ENCODE data around the gene CACNA1D.

CACNA1D gene

GRCh38 chr3:53817809-53818208 lies 323.4 kb downstream of the CACNA1D start:
- in situ Hi-C loops (cut with HindIII; ENCODE audit: low sequenced_read_pairs): no loop called here

- in situ Hi-C loops (cut with HindIII; ENCODE audit: low sequenced_read_pairs): no loop called here
Observed at GRCh38 chr3:53818221-53819162, 324.1 kb downstream of the CACNA1D start.

DNA sequence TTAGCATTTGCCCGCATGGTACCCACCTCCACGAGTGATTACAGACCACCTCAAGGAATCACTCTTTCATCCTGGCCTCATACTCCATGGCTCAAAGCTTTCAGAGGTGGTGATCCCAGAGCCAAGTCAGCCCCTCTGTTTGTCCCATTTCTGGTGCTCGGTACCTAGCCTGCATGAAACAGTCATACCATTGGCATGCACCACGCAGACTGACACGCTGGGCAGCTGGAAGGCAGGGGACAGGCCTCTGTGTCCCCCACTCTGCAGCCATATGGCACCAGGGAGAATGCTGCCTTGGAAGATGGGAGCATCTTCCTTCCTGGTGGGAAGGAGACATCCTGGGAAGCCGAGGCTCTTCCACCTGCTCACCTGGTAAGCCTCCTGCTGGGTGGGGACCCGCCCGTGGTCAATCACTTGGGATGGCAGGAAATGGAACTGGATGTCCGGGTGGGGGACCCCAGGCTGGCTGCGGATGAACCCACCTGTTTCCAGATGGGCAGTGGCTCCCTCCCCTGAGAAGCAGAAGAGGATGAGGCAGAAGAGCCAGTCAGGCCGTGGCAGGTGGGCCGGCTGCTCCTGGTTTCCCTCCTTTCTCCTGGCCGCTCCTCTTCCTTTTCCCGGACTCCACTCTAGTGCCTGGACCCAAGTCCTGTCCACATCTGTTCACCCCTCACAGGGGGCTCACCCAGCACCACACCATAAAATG lies 324.9 kb downstream of the CACNA1D start:
- in situ Hi-C loops (cut with HindIII; ENCODE audit: low sequenced_read_pairs): no loop called here

- in situ Hi-C loops (cut with HindIII; ENCODE audit: low sequenced_read_pairs): no loop called here
Observed at GRCh38 chr3:53820084-53820483, 325.7 kb downstream of the CACNA1D start.

- in situ Hi-C loops (cut with HindIII; ENCODE audit: low sequenced_read_pairs): no loop called here
Observed at GRCh38 chr3:53820756-53821580, 326.6 kb downstream of the CACNA1D start.

DNA sequence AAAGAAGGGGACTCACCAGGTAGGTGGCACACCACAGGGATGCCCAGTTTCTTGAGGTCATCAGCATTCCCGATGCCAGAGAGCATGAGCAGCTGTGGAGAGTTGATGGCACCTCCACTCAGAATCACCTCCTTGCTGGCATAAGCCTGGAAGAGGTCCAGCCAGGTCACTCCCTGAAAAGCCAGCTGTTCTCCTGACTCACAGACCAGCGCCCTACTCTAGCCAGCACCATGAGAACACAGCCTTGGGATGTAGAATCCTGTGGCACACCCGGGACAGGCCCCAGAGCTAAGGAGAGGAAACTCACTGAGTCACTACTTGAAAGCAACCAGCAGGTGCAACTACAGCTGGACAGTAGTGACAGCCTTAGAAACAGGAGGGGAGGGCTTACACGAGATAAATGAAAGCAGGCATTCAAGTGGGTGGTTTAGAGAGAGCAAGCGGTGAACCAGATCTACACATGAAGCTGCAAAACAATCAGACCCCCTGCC lies 327.3 kb downstream of the CACNA1D start:
- in situ Hi-C loops (cut with HindIII; ENCODE audit: low sequenced_read_pairs): no loop called here

- in situ Hi-C loops (cut with HindIII; ENCODE audit: low sequenced_read_pairs): no loop called here
Observed at GRCh38 chr3:53822331-53822741, 327.9 kb downstream of the CACNA1D start.

- in situ Hi-C loops (cut with HindIII; ENCODE audit: low sequenced_read_pairs): no loop called here
Observed at GRCh38 chr3:53823026-53823955, 328.9 kb downstream of the CACNA1D start.

- in situ Hi-C loops (cut with HindIII; ENCODE audit: low sequenced_read_pairs): no loop called here
Observed at GRCh38 chr3:53823956-53824657, 329.7 kb downstream of the CACNA1D start.

GRCh38 chr3:53824795-53825194 lies 330.4 kb downstream of the CACNA1D start:
- in situ Hi-C loops (cut with HindIII; ENCODE audit: low sequenced_read_pairs): no loop called here

GRCh38 chr3:53826048-53826447 lies 331.6 kb downstream of the CACNA1D start:
- in situ Hi-C loops (cut with HindIII; ENCODE audit: low sequenced_read_pairs): no loop called here

DNA sequence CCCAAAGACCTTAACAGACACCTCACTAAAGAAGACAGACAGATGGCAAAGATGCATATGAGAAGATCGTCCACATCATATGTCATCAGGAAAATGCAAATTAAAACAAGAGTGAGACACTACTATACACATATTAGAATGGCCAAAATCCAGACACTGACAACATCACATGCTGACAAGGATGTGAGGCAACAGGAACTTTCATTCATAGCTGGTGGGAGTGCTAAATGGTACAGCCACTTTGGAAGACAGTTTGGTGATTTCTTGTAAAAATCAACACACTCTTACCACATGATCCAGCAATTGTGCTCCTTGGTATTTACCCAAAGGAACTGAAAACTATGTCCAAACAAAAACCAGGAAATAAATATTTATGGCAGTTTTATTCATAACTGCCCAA lies 334.2 kb downstream of the CACNA1D start:
- in situ Hi-C loops (cut with HindIII; ENCODE audit: low sequenced_read_pairs): no loop called here

- in situ Hi-C loops (cut with HindIII; ENCODE audit: low sequenced_read_pairs): no loop called here
Observed at GRCh38 chr3:53829605-53830004, 335.2 kb downstream of the CACNA1D start.

DNA sequence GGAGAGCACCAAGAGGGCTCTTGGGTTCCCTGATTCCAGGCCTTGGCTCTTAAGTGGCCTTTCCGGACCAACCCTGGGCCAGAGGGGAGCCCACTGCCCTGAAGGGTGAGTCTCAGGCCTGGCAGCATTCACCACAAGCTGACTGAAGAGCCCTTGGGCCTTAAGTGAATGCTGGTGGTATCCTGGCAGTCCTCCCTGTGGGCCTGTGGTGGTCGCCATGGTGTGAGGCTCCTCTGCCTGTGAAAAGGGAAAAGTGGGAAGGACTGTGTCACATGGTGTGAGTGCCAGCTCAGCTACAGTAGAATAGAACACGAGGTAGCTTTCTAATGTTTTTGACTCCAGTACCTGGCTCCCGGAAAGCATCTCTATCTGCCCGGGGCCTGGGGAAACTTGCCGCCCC lies 336.5 kb downstream of the CACNA1D start:
- in situ Hi-C loops (cut with HindIII; ENCODE audit: low sequenced_read_pairs): no loop called here

- in situ Hi-C loops (cut with HindIII; ENCODE audit: low sequenced_read_pairs): no loop called here
Observed at GRCh38 chr3:53833053-53833645, 338.7 kb downstream of the CACNA1D start.

DNA sequence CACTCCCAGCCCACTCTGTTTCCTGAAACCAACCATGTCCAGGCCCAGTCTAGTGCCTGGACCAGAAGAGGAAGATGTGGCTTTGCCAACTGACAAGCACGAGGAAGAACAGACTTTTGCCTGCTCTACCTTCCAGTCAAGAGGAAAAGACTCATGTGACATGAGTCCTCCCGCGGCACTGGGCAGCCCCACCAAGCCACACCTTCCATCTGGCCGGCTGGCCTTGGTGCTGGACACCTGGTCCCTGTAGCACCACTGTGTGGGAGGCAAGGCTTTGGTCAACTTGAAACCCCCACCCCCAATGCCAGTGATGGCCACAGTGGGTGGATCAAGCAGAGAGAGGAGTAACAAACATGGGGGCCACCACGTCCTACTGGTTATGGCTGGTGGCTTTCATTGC lies 339.3 kb downstream of the CACNA1D start:
- in situ Hi-C loops (cut with HindIII; ENCODE audit: low sequenced_read_pairs): no loop called here

- in situ Hi-C loops (cut with HindIII; ENCODE audit: low sequenced_read_pairs): loop anchor here (5.0 kb wide), 1 partner anchor 47 kb away; no protein-coding TSS in a partner anchor
Observed at GRCh38 chr3:53834429-53835095, 340.2 kb downstream of the CACNA1D start.

DNA sequence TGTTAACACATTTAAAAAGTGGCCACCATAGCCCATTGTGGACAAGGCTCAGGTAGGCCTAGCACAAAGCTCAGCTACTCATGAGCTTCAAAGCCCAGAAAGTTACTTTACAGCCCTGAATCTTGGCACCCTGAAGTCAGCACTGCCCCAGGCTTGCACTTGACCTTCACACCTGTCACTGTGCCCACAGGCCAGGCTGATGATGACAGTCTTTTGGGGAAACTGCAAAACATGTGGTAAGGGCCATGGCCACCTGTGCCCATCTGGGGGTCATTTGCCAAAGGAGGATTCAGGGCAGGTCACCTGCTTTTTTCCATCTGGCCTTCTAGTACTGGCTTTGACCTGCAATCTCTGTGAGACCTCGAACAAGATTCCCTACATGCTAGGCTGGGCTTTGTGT lies 340.8 kb downstream of the CACNA1D start:
- in situ Hi-C loops (cut with HindIII; ENCODE audit: low sequenced_read_pairs): loop anchor here (5.0 kb wide), 1 partner anchor 48 kb away; no protein-coding TSS in a partner anchor

Data from endothelial cell of hepatic sinusoid (primary cell).